ENCODE data around the gene APOBEC3C. TPM values are rescaled to one million over a fixed set of nuclear protein-coding genes. Genes with fewer than 3 reads are reported as not detected.
"Not testable (repeated sequence)": the region's sequence is repeated elsewhere in the genome, so short reads cannot be mapped to it uniquely, and the experiment has no call there.

Gene APOBEC3C
- total and polyA plus RNA-seq, 9 donors: 1.5 to 10.2 (median 5.8) TPM

DNA sequence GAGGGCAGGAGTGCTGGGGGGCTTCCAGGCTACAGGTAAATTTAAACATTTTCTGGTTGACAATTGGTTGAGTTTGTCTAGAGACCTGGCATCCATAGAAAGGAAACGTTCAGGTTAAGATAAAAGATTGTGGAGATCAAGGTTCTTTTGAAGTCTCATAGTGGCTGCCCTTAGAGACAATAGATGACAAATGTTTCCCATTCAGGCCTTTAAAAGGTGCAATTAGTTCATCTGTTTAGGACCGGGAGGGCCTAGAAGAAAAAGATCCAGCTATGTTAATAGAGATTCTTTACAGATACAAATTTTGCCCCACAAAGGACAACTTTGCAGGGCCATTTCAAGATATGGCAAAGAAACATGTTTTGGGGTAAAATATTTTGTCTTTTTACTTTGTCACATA lies 23.0 kb downstream of the APOBEC3C start:
- DNase-seq; H3K36me3 ChIP-seq (ENCODE audit: control insufficient read depth, insufficient read depth, low read length); H3K4me1 ChIP-seq (ENCODE audit: control insufficient read depth, insufficient read depth, low read length); H3K27me3 ChIP-seq (ENCODE audit: control insufficient read depth, insufficient read depth, low read length); H3K9me3 ChIP-seq (replicated peaks; ENCODE audit: control insufficient read depth, low read depth, low read length); H3K27ac ChIP-seq (ENCODE audit: low read length); H3K4me3 ChIP-seq (ENCODE audit: low read length): not testable (repeated sequence)
- WGBS (ENCODE audit: insufficient coverage): 20% methylated on average over 1 of the region's 2 CpGs

DNA sequence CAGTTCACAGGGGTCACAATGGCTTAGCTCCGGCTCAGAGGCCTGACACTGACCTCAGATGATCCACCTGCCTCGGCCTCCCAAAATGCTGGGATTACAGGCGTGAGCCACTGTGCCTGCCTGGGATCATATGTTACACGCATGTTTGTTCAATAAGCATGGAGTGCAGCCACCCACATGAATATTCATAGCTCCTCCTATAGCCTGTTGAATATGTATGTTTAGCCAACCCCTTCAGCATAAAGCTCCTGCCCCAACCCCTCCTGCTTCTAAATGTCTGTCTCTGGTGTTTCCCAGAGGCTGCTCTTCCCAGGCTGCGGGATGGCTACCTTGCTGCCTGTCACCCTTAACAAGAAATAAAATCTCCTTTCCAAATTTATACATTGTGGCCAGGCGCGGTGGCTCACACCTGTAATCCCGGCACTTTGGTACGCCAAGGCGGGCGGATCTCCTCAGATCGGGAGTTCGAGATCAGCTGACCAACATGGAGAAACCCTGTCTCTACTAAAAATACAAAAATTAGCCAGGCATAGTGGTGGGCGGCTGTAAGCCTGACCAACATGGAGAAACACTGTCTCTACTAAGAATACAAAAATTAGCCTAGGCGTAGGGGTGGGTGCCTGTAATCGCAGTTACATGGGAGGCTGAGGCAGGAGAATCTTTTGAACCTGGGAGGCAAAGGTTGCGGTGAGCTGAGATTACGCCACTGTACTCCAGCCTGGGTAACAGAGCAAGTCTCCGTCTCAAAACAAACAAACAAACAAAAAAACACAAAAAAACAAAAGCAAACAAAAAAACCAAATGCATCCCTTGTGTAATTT lies 25.5 kb downstream of the APOBEC3C start:
- H3K9me3 ChIP-seq (replicated peaks; ENCODE audit: control insufficient read depth, low read depth, low read length): no peaks in the 10 kb centered on the region
- peaks cover 4% of the 10 kb centered on the region for H3K4me1 ChIP-seq (ENCODE audit: control insufficient read depth, insufficient read depth, low read length)
- no peak overlapping the region for H3K27ac ChIP-seq (ENCODE audit: low read length)
- no peaks in the 10 kb centered on the region for H3K27me3 ChIP-seq (ENCODE audit: control insufficient read depth, insufficient read depth, low read length)
- H3K36me3 ChIP-seq (ENCODE audit: control insufficient read depth, insufficient read depth, low read length): peaks cover 2% of the 10 kb centered on the region
- no peak for DNase-seq
- 80% methylated on average over 8 of the region's 19 CpGs for WGBS (ENCODE audit: insufficient coverage)
- H3K4me3 ChIP-seq (ENCODE audit: low read length): no peak overlapping the region

DNA sequence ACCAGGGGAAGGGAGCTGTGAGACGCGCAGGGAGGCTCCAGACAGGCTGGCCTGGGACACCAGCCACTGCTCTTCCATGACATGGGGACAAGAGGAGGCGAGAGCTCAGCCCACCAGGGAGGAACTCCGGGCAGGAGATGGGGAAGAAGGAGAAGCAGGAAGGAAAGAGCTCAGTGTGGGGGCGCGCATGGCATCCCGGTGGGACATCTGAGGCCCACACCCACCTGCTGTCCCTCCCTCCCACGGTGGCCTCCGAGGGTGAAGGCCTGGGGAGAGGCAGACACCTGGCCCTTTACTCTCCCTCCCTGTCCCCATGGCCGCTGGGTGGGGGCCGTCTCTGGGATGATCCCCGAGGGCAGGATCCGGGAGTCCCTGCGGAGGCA lies 26.1 kb downstream of the APOBEC3C start:
- DNase-seq; H3K4me1 ChIP-seq (ENCODE audit: control insufficient read depth, insufficient read depth, low read length); H3K27ac ChIP-seq (ENCODE audit: low read length); H3K27me3 ChIP-seq (ENCODE audit: control insufficient read depth, insufficient read depth, low read length); H3K36me3 ChIP-seq (ENCODE audit: control insufficient read depth, insufficient read depth, low read length); H3K9me3 ChIP-seq (replicated peaks; ENCODE audit: control insufficient read depth, low read depth, low read length): not testable (repeated sequence)
- peak overlapping the region; percentile 55 for H3K4me3 ChIP-seq (ENCODE audit: low read length)
- 59% methylated on average over 2 of the region's 14 CpGs for WGBS (ENCODE audit: insufficient coverage)

DNA sequence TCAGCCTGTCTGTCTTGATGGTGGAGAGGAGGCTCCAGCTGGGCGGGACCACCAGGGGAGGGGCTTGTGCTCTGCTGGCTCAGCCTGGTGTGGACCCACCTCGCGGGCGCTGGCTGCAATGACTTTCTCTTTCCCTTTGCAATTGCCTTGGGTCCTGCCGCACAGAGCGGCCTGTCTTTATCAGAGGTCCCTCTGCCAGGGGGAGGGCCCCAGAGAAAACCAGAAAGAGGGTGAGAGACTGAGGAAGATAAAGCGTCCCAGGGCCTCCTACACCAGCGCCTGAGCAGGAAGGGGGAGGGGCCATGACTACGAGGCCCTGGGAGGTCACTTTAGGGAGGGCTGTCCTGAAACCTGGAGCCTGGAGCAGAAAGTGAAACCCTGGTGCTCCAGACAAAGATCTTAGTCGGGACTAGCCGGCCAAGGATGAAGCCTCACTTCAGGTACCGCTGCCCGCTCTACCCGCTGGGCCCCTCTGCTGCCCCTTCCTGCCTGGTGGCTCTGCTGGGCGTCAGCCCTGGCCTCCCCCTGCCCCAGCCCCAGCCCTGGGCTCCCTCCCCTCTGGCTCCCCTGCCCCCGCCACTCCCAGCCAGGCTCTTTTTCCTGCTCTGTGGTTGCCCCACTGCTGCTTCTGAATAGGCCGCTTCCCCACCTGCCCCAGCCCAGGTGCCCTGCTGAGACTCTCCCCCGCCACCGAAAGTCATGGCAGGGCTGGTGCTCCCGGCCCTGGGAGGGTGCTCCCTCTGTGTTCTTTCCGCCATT lies 26.7 kb downstream of the APOBEC3C start, which contains the start of gene APOBEC3F:
Gene APOBEC3F, plus strand, starts transcription at position 327 of the 759 bp plus-strand sequence. Its CDS starts 97 bp downstream, at position 424.
- not testable (repeated sequence) for H3K27me3 ChIP-seq (ENCODE audit: control insufficient read depth, insufficient read depth, low read length); H3K4me1 ChIP-seq (ENCODE audit: control insufficient read depth, insufficient read depth, low read length); H3K36me3 ChIP-seq (ENCODE audit: control insufficient read depth, insufficient read depth, low read length); H3K9me3 ChIP-seq (replicated peaks; ENCODE audit: control insufficient read depth, low read depth, low read length)
- Histone ChIP-seq H3K4me3 (ENCODE audit: low read length) (peak within 1 kb of the TSS; percentile 55), H3K27ac (ENCODE audit: low read length) (peak within 1 kb of the TSS; percentile 37)
- DNase-seq: peak; percentile 68
- 7% methylated on average over 12 of the region's 21 CpGs for WGBS (ENCODE audit: insufficient coverage)

DNA sequence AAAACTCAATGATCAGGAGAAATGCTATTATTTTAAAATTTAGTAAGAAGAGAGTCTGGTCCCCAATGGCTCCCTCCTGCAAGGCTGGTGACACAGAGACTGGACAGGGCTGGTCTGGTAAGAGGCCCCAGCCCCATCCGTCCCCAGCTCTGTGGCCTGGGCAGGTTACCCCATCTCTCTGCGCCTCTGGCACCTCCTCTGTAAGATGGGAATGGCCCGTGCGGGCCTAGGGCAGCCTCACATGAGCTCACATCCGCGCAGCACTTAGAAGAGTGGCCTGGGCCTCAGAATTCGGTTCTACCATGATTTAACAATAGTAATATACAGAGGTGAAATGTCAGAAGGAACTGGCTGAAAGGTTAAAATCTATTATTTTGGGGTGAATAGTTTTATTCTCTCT lies 27.9 kb downstream of the APOBEC3C start:
- Histone ChIP-seq H3K9me3 (replicated peaks; ENCODE audit: control insufficient read depth, low read depth, low read length) (no peaks in the 10 kb centered on the region), H3K4me3 (ENCODE audit: low read length) (no peak overlapping the region), H3K27me3 (ENCODE audit: control insufficient read depth, insufficient read depth, low read length) (no peaks in the 10 kb centered on the region), H3K4me1 (ENCODE audit: control insufficient read depth, insufficient read depth, low read length) (peaks cover 4% of the 10 kb centered on the region), H3K27ac (ENCODE audit: low read length) (no peak overlapping the region), H3K36me3 (ENCODE audit: control insufficient read depth, insufficient read depth, low read length) (peaks cover 2% of the 10 kb centered on the region)
- DNase-seq: no peak
- WGBS (ENCODE audit: insufficient coverage): 100% methylated on average over 1 of the region's 7 CpGs

DNA sequence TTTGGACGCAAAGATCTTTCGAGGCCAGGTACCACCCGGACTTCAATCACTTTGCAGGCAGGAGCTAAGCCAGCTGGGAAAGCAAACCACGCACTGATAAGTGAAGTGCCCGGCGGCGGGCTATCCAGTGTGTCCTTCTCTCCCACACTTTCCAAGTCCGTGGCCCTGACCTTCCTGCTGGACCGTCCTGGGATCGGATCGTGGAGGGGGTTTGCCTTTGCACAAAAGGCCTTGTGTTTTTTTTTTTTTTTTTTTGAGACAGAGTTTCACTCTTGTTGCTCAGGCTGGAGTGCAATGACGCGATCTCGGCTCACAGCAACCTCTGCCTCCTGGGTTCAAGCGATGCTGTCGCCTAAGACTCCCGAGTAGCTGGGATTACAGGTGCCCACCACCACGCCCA lies 29.0 kb downstream of the APOBEC3C start:
- not testable (repeated sequence) for H3K27ac ChIP-seq (ENCODE audit: low read length); H3K36me3 ChIP-seq (ENCODE audit: control insufficient read depth, insufficient read depth, low read length); H3K27me3 ChIP-seq (ENCODE audit: control insufficient read depth, insufficient read depth, low read length); H3K4me3 ChIP-seq (ENCODE audit: low read length); H3K4me1 ChIP-seq (ENCODE audit: control insufficient read depth, insufficient read depth, low read length); DNase-seq; H3K9me3 ChIP-seq (replicated peaks; ENCODE audit: control insufficient read depth, low read depth, low read length)
- WGBS (ENCODE audit: insufficient coverage): no CpG with 5 or more reads among the region's 18 CpGs

DNA sequence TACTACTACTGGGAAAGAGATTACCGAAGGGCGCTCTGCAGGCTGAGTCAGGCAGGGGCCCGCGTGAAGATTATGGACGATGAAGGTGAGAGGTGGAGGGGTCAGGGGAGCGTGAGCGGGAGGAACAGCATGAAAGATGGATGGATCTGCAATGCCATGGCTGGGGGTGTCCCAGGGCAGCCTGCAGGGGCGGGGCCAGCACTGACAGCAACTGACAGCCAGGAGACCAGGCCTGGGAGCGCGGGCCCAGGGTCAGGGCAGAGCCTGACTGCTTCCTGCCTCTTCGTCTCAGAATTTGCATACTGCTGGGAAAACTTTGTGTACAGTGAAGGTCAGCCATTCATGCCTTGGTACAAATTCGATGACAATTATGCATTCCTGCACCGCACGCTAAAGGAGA lies 31.1 kb downstream of the APOBEC3C start:
- H3K4me3 ChIP-seq (ENCODE audit: low read length); H3K27me3 ChIP-seq (ENCODE audit: control insufficient read depth, insufficient read depth, low read length): not testable (repeated sequence)
- WGBS (ENCODE audit: insufficient coverage): 76% methylated on average over 14 of the region's 14 CpGs

DNA sequence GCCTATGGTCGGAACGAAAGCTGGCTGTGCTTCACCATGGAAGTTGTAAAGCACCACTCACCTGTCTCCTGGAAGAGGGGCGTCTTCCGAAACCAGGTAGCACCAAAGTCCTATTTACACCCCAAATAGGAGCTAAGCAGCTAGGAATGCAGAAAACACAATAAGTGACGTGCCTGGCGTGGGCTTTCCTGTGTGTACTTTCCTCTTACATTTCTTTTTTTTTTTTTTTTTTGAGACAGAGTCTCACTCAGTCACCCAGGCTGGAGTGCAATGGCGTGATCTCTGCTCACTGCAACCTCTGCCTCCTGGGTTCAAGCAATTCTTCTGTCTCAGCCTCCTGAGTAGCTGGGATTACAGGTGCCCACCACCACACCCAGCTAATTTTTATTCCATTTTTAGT lies 35.4 kb downstream of the APOBEC3C start:
- H3K9me3 ChIP-seq (replicated peaks; ENCODE audit: control insufficient read depth, low read depth, low read length); H3K27ac ChIP-seq (ENCODE audit: low read length); H3K36me3 ChIP-seq (ENCODE audit: control insufficient read depth, insufficient read depth, low read length); H3K4me3 ChIP-seq (ENCODE audit: low read length); H3K27me3 ChIP-seq (ENCODE audit: control insufficient read depth, insufficient read depth, low read length); H3K4me1 ChIP-seq (ENCODE audit: control insufficient read depth, insufficient read depth, low read length); DNase-seq: not testable (repeated sequence)
- 82% methylated on average over 7 of the region's 7 CpGs for WGBS (ENCODE audit: insufficient coverage)

More for the DNA sequence above, 31.1 kb downstream of the APOBEC3C start:
- H3K4me1 ChIP-seq (ENCODE audit: control insufficient read depth, insufficient read depth, low read length); H3K27ac ChIP-seq (ENCODE audit: low read length); H3K9me3 ChIP-seq (replicated peaks; ENCODE audit: control insufficient read depth, low read depth, low read length); H3K36me3 ChIP-seq (ENCODE audit: control insufficient read depth, insufficient read depth, low read length); DNase-seq: not testable (repeated sequence)

DNA sequence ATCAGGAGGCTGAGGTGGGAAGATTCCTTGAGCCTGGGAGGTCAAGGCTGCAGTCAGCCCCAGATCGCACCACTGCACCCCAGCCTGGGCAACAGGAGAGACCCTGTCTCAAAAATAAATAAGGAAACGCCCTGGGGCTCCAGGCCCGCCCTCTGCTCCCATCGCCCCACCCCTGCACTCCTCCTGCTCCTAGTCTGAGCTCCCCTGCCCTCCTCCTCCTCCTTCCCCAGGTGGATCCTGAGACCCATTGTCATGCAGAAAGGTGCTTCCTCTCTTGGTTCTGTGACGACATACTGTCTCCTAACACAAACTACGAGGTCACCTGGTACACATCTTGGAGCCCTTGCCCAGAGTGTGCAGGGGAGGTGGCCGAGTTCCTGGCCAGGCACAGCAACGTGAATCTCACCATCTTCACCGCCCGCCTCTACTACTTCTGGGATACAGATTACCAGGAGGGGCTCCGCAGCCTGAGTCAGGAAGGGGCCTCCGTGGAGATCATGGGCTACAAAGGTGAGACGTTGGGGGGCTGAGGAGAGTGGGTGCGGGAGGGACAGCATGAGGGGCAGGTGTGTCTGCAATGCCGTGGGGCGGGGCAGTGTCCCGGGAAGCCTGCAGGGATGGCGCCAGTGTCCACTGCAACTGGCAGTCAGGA lies 37.9 kb downstream of the APOBEC3C start:
- H3K27ac ChIP-seq (ENCODE audit: low read length); H3K4me3 ChIP-seq (ENCODE audit: low read length); H3K9me3 ChIP-seq (replicated peaks; ENCODE audit: control insufficient read depth, low read depth, low read length); H3K36me3 ChIP-seq (ENCODE audit: control insufficient read depth, insufficient read depth, low read length); H3K4me1 ChIP-seq (ENCODE audit: control insufficient read depth, insufficient read depth, low read length); DNase-seq; H3K27me3 ChIP-seq (ENCODE audit: control insufficient read depth, insufficient read depth, low read length): not testable (repeated sequence)
- WGBS (ENCODE audit: insufficient coverage): 71% methylated on average over 10 of the region's 18 CpGs

DNA sequence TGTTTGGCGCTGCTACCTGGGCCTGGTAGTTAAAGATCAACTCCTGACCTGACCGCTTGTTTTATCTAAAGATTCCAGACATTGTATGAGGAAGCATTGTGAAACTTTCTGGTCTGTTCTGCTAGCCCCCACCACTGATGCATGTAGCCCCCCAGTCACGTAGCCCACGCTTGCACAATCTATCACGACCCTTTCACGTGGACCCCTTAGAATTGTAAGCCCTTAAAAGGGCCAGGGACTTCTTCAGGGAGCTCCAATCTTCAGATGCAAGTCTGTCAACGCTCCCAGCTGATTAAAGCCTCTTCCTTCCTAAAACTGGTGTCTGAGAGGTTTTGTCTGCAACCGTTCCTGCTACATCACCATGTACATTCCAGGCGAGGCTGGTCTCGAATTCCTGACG lies 41.6 kb downstream of the APOBEC3C start:
- no peak overlapping the region for H3K4me3 ChIP-seq (ENCODE audit: low read length)
- 96% methylated on average over 11 of the region's 11 CpGs for WGBS (ENCODE audit: insufficient coverage)
- no peaks in the 10 kb centered on the region for H3K9me3 ChIP-seq (replicated peaks; ENCODE audit: control insufficient read depth, low read depth, low read length)
- H3K27me3 ChIP-seq (ENCODE audit: control insufficient read depth, insufficient read depth, low read length): no peaks in the 10 kb centered on the region
- no peaks in the 10 kb centered on the region for H3K36me3 ChIP-seq (ENCODE audit: control insufficient read depth, insufficient read depth, low read length)
- no peaks in the 10 kb centered on the region for H3K4me1 ChIP-seq (ENCODE audit: control insufficient read depth, insufficient read depth, low read length)
- DNase-seq: no peak
- no peak overlapping the region for H3K27ac ChIP-seq (ENCODE audit: low read length)
